ENCODE data around the gene MPL.

MPL gene

GRCh38 chr1:43337588-43337987 lies at the start of gene MPL:
Gene MPL, plus strand, starts transcription at chr1:43337818. Its CDS starts 31 bp downstream, at chr1:43337849.
- no peak for DNase-seq

- DNase-seq, result peak in 1 of 14 donors; percentile 46
These were observed 49.4 kb upstream of the MPL start for GRCh38 chr1:43288058-43288784.

GRCh38 chr1:43288785-43289706 lies 48.6 kb upstream of the MPL start:
- no peak for DNase-seq

GRCh38 chr1:43292216-43292615 lies 45.4 kb upstream of the MPL start:
- DNase-seq, result no peak

GRCh38 chr1:43292679-43293078 lies 44.9 kb upstream of the MPL start:
- no peak for DNase-seq

- DNase-seq, result no peak
These were observed 44.4 kb upstream of the MPL start for GRCh38 chr1:43293176-43293575.

- DNase-seq, result peak in 8 of 14 donors; percentile 4 to 70 (median 47)
These were observed 43.5 kb upstream of the MPL start for GRCh38 chr1:43293896-43294760.

- peak in 2 of 14 donors; percentile 58 to 70 for DNase-seq
These were observed 42.9 kb upstream of the MPL start for GRCh38 chr1:43294761-43295160.

GRCh38 chr1:43296207-43296606 lies 41.4 kb upstream of the MPL start:
- no peak for DNase-seq

GRCh38 chr1:43298055-43298454 lies 39.6 kb upstream of the MPL start:
- no peak for DNase-seq

GRCh38 chr1:43299101-43299500 lies 38.5 kb upstream of the MPL start:
- peak in 1 of 14 donors; percentile 50 for DNase-seq

GRCh38 chr1:43300378-43301094 lies 37.1 kb upstream of the MPL start, which contains the start of gene TIE1:
Gene TIE1, plus strand, starts transcription at chr1:43300982. Its CDS starts 90 bp downstream, at chr1:43301072.
- no peak for DNase-seq

GRCh38 chr1:43302201-43302600 lies 35.4 kb upstream of the MPL start:
- DNase-seq, result no peak

GRCh38 chr1:43302721-43303470 lies 34.7 kb upstream of the MPL start:
- DNase-seq, result no peak

GRCh38 chr1:43303471-43304313 lies 33.9 kb upstream of the MPL start:
- DNase-seq, result no peak

- no peak for DNase-seq
These were observed 33.3 kb upstream of the MPL start for GRCh38 chr1:43304314-43304681.

GRCh38 chr1:43304771-43305300 lies 32.8 kb upstream of the MPL start:
- no peak for DNase-seq

GRCh38 chr1:43305461-43305860 lies 32.2 kb upstream of the MPL start:
- DNase-seq, result no peak

- no peak for DNase-seq
These were observed 31.5 kb upstream of the MPL start for GRCh38 chr1:43305926-43306687.
